Astrocyte of the cerebellum (primary cell): Measurements from ENCODE around the gene NPAS2.

Source experiments
- DNase-seq: peaks from one replicate; pipeline ENCODE4 v3.0.0-alpha.2; 2011; ENCODE audit warnings: low read depth
- H3K4me3 ChIP-seq: 2 replicates; pipeline ENCODE4 v1.5.1; 2011; ENCODE audit warnings: mild to moderate bottlenecking, low read depth, low read length, moderate library complexity
- in situ Hi-C: cut with HindIII; loops from 2 replicates; pipeline ENCODE4 v1.10.0; 2017; ENCODE audit warnings: low sequenced_read_pairs
- TF ChIP-seq, protein P1 (sequence below): IDR thresholded peaks from 2 replicates; pipeline ENCODE4 v1.5.1; 2012; ENCODE audit warnings: low read length, low read depth, moderate library complexity, mild to moderate bottlenecking; ENCODE audit errors: missing control alignments

Gene NPAS2

DNA sequence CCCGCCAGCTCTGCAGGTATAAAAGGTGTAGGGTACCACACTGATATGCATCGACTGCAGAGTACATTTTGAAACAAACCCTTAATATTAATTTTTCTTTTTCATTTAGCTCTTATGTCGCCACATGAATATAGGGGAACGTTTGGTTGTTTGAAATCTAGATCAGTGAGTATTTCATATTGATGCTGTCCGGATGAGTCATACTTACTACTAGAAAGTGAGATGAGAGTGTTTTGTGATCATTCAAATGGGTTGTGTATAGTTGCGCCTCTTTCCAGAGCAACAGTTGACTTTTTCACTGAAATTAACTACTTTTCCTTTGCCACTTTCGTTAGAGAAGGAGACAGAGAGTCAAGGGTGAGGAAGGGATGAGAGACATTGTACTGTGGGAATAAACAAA lies 24.6 kb downstream of the NPAS2 start:
- in situ Hi-C loops = no loop called here
- no peak for DNase-seq
- TF ChIP-seq, protein P1, sequence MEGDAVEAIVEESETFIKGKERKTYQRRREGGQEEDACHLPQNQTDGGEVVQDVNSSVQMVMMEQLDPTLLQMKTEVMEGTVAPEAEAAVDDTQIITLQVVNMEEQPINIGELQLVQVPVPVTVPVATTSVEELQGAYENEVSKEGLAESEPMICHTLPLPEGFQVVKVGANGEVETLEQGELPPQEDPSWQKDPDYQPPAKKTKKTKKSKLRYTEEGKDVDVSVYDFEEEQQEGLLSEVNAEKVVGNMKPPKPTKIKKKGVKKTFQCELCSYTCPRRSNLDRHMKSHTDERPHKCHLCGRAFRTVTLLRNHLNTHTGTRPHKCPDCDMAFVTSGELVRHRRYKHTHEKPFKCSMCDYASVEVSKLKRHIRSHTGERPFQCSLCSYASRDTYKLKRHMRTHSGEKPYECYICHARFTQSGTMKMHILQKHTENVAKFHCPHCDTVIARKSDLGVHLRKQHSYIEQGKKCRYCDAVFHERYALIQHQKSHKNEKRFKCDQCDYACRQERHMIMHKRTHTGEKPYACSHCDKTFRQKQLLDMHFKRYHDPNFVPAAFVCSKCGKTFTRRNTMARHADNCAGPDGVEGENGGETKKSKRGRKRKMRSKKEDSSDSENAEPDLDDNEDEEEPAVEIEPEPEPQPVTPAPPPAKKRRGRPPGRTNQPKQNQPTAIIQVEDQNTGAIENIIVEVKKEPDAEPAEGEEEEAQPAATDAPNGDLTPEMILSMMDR = no peak
- no peak overlapping the region for H3K4me3 ChIP-seq

DNA sequence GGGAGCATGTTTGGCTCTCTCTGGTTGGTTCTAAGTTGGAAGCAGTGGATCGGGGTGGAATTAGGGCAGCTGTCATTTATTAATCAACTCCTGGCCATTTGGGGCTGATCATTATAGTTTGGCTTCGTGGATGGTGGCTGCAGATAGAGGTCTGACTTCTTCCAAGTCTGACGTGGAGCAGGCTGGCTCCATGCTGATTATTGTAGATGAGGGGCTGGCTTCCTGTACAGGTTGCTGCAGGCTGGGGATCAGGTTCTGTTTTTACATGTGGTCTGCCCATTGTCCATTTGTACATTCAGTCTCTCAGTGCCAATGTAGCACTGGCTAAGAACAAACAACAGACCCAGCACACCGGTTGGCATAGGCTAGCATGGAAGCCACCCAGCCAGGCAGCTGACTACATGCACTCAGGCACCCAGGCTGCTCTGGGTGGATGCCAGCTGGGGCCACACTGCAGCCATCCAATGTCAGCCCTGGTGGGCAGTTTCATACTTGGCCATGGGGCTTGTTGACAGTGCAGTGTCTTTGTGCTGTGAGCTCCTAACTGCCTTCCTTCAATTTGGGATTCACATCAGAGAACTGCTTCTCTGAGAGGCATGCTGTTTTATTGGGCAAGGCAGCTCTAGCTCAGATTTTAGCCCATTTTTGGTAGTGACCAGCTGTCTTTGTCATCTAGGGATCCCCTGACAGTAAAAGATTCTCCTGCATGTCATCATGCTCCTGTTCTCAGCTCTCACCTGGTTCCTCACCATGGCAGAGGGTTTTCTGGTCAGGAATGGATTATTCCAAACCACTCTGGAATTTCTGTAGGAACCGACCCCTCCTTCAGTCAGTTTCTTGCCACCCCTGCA lies 25.4 kb downstream of the NPAS2 start:
- TF ChIP-seq, protein P1 = no peak
- no peak for DNase-seq
- no peak overlapping the region for H3K4me3 ChIP-seq
- in situ Hi-C loops = no loop called here

DNA sequence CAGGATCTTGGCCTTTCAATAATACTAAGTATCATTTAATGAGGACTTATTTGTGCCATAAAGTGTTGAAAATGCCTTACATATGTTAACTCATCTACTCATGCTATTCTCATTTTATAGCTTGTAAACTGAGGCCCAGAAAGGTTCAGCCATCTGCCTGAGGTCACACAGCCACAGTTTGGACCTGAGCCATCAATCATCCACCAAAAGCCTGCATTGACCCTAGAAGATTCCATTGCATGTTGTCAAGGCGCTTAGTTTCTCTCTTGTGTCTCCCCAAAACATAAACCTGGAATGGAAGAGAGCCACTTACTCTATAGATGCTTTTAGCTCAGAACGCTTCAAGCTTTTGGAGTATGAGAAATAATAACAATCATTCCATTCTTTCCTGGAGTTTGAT lies 26.8 kb downstream of the NPAS2 start:
- in situ Hi-C loops = no loop called here
- TF ChIP-seq, protein P1 = no peak
- H3K4me3 ChIP-seq = no peak overlapping the region

DNA sequence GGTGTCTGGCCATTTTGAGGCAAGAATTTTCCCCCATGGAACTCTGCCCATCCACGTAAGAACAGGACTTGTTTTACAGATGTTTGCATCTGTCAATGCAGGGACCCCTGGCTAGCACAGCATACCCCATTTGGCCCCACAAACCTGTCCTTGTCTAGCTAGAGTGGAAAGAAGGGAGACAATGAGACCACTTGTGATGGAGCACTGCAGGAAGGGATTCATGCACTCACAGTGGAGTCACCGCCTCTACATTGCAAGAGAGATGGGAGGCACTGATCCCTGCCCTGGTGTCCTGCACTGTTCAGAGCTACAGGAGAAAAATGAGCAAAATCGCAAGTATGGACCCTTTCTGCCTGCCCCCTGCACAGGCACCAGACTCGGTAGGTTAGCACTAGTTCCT lies 32.5 kb downstream of the NPAS2 start:
- no peak overlapping the region for H3K4me3 ChIP-seq
- TF ChIP-seq, protein P1 = no peak
- no peak for DNase-seq
- in situ Hi-C loops = no loop called here

More for the DNA sequence above, 26.8 kb downstream of the NPAS2 start:
- no peak for DNase-seq

DNA sequence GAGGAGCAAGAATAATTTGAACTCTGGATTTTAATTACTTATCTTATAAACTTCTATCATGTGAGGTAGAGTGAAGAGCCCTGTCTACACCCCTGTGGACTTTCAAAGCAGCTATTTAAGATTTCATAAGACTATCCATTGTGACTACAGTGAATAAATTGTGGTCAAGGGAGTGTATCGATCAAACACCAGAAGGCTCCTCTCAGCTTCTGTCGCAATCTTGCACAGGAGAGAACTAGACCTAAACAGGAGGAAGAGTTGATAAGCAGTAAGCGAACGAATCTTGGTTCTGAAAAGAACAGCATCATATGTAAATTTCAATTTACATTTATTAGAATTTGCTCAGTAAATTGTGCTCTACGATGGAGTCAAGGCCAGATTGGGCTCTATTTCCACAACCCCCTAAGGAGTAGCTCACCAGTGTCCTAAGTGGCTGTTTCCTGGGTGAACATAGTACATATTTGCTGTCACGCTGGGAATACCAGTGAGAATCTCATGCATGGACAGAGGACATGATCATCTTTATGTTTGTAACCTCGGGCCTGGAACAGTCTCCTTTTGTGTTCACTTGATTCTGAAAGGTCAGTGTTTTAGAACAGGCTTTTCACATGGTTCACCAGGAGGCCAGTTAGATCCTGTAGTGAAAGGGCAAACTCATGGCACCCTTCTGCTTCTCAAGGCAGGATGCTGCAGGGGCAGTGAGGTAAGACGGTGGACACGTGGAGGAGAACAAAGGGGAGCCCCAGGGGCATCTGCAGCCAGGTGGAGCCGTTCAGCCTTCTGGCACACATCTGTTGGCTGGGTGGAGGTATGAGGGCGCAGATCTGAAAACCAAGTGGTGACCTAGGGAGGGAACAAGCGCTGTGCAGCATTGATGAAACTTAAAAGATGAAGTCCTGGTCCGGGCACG lies 33.3 kb downstream of the NPAS2 start:
- TF ChIP-seq, protein P1 = no peak
- in situ Hi-C loops = no loop called here
- DNase-seq = no peak
- no peak overlapping the region for H3K4me3 ChIP-seq

DNA sequence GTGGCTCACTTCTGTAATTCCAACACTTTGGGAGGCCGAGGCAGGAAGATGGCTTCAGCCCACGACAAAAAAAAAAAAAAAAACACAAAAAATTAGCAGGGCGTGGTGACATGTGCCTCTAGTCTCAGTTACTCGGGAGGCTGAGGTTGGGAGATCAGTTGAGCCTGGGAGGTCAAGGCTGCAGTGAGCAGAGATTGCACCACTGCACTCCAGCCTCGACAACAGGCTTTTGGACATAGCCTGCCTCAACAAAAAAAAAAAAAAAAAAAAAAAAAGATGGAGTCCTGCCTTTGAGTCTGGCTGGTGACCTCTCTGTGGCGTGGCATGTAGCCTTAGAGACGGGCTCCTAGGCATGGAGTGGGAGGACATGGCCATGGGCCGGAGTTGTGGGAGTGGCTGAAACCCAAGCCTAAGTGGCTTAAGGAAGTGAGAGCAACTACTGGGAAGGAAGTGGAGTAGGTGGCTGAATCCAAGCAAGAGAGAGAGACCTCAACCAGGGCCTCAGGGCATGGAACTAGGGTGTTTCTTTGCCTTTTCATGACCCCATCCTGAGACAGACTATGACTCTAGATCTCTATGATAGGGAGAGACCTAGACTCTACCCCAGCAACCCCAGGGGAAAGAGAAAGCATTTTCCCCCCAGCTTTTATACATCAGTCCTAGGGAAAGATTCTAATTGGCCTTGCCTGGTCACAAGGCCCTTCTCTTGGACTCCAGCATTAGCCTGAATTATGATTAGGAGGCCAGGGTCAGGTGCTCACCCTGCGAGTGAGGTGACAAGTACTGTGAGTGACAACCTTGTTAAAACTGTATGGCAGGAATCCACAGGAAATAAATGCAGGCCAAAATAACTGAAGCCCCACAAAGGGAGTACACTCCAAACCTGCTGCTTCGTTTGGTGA lies 34.2 kb downstream of the NPAS2 start:
- TF ChIP-seq, protein P1 = no peak
- in situ Hi-C loops = no loop called here
- no peak overlapping the region for H3K4me3 ChIP-seq
- no peak for DNase-seq
